GM10248 (cell line): ENCODE data around the gene WWC2.

Experiments
- CTCF ChIA-PET: fragments of 300-600 bp; sonication (Branson Sonifier 250); formaldehyde crosslinking; extraction: SDS; loops from one replicate; lab custom pipeline; 2021; ENCODE audit warnings: antibody characterized with exemption; lab: Yijun Ruan, JAX
- POLR2A ChIA-PET: fragments of 350-650 bp; sonication (Branson Sonifier 250); formaldehyde crosslinking; extraction: SDS; loops from one replicate; lab custom pipeline; 2020; ENCODE audit warnings: antibody characterized with exemption; lab: Yijun Ruan, JAX
- DNase-seq: peaks from one replicate; pipeline ENCODE4 v3.0.0; 2012; ENCODE audit errors: extremely low spot score
- CTCF ChIP-seq: IDR thresholded peaks from 2 replicates; pipeline ENCODE4 v1.5.1; 2012; ENCODE audit warnings: mild to moderate bottlenecking, low read depth; ENCODE audit errors: extremely low read depth, missing control alignments, control extremely low read depth

Gene WWC2

GRCh38 chr4:183170894-183171293 is 71.8 kb downstream of the WWC2 start:
- DNase-seq, result no peak
- CTCF ChIA-PET, result interaction anchor here (1.1 kb wide), 1 partner anchor 10 kb away, joined by 3 read pairs; no protein-coding TSS in a partner anchor
- POLR2A ChIA-PET, result no interaction called here
- TF ChIP-seq CTCF, result no peak

GRCh38 chr4:183171484-183172267 is 72.6 kb downstream of the WWC2 start:
- ChIA-PET POLR2A (no interaction called here), CTCF (no interaction called here)
- TF ChIP-seq CTCF, result no peak
- no peak for DNase-seq

GRCh38 chr4:183172881-183173280 is 73.8 kb downstream of the WWC2 start:
- no peak for DNase-seq
- no peak for TF ChIP-seq CTCF
- ChIA-PET CTCF (no interaction called here), POLR2A (no interaction called here)

GRCh38 chr4:183173580-183174526 is 74.8 kb downstream of the WWC2 start:
- no peak for DNase-seq
- POLR2A ChIA-PET, result no interaction called here
- no peak for TF ChIP-seq CTCF
- CTCF ChIA-PET, result no interaction called here

GRCh38 chr4:183175631-183176232 is 76.7 kb downstream of the WWC2 start:
- ChIA-PET POLR2A (no interaction called here), CTCF (interaction anchor here (0.9 to 1.4 kb wide), 5 partner anchors 9 to 86 kb away, joined by 3 to 4 read pairs (median 3); no protein-coding TSS in a partner anchor)
- no peak for DNase-seq
- TF ChIP-seq CTCF, result no peak

GRCh38 chr4:183177001-183177400 is 77.9 kb downstream of the WWC2 start:
- TF ChIP-seq CTCF, result no peak
- POLR2A ChIA-PET, result no interaction called here
- no peak for DNase-seq
- CTCF ChIA-PET, result interaction anchor here (0.9 to 1.4 kb wide), 3 partner anchors 10 to 39 kb away, joined by 3 read pairs; no protein-coding TSS in a partner anchor
